GM21825 (cell line): ENCODE results near the gene SSX2IP.
A peak's percentile ranks its signal among the peaks of the same experiment; 100 is the strongest.
"Not testable (repeated sequence)": the region's sequence is repeated elsewhere in the genome, so short reads cannot be mapped to it uniquely, and the experiment has no call there.

Source experiments
- ATAC-seq: cut with Tn5 transposase; IDR thresholded peaks from one replicate; pipeline ENCODE4 v1.9.1; 2021; ENCODE audit warnings: mild to moderate bottlenecking, moderate library complexity; ENCODE audit not compliant: unreplicated experiment

SSX2IP gene

GRCh38 chr1:84677415-84678099, 12.7 kb downstream of the SSX2IP start:
- no peak for ATAC-seq

GRCh38 chr1:84675631-84676030, 14.6 kb downstream of the SSX2IP start:
- ATAC-seq: no peak

GRCh38 chr1:84675106-84675505, 15.2 kb downstream of the SSX2IP start:
- no peak for ATAC-seq

- no peak for ATAC-seq
These were observed 15.6 kb downstream of the SSX2IP start for GRCh38 chr1:84674705-84675104.

GRCh38 chr1:84674021-84674420, 16.2 kb downstream of the SSX2IP start:
- ATAC-seq: no peak

- no peak for ATAC-seq
These were observed 18.0 kb downstream of the SSX2IP start for GRCh38 chr1:84672080-84672854.

GRCh38 chr1:84669831-84670230, 20.4 kb downstream of the SSX2IP start:
- ATAC-seq: no peak

- no peak for ATAC-seq
These were observed 22.1 kb downstream of the SSX2IP start for GRCh38 chr1:84668185-84668584.

GRCh38 chr1:84665703-84666317, 24.5 kb downstream of the SSX2IP start:
- ATAC-seq: no peak

GRCh38 chr1:84653130-84653677, 37.1 kb downstream of the SSX2IP start:
- no peak for ATAC-seq

GRCh38 chr1:84644472-84644871, 45.8 kb downstream of the SSX2IP start:
- no peak for ATAC-seq

GRCh38 chr1:84643183-84643582, 47.1 kb downstream of the SSX2IP start:
- no peak for ATAC-seq

- ATAC-seq: no peak
These were observed 47.5 kb downstream of the SSX2IP start for GRCh38 chr1:84642774-84643173.

GRCh38 chr1:84639731-84640130, 50.5 kb downstream of the SSX2IP start:
- ATAC-seq: not testable (repeated sequence)

GRCh38 chr1:84635429-84635828, 54.8 kb downstream of the SSX2IP start:
- ATAC-seq: no peak

- no peak for ATAC-seq
These were observed 55.6 kb downstream of the SSX2IP start for GRCh38 chr1:84634536-84635205.

- peak; percentile 60 for ATAC-seq
These were observed 57.4 kb downstream of the SSX2IP start for GRCh38 chr1:84632673-84633434.

- no peak for ATAC-seq
These were observed 58.1 kb downstream of the SSX2IP start for GRCh38 chr1:84632137-84632536.

GRCh38 chr1:84624876-84625275, 65.4 kb downstream of the SSX2IP start:
- ATAC-seq: no peak

- no peak for ATAC-seq
These were observed 68.7 kb downstream of the SSX2IP start for GRCh38 chr1:84621553-84621952.
